Fibroblast of peridontal ligament (primary cell): ENCODE results near the gene UBE3D.
"Not testable (repeated sequence)": the region's sequence is repeated elsewhere in the genome, so short reads cannot be mapped to it uniquely, and the experiment has no call there.

Experiments
- DNase-seq: peaks from one replicate; pipeline ENCODE4 v3.0.0-alpha.2; 2010; ENCODE audit errors: extremely low read depth

The UBE3D gene

GRCh38 chr6:82978362-82978945 lies 87.2 kb downstream of the UBE3D start:
- peak; percentile 10 for DNase-seq

- DNase-seq, result no peak
These were observed 89.5 kb downstream of the UBE3D start for GRCh38 chr6:82976179-82976578.

GRCh38 chr6:82971877-82972460 lies 93.7 kb downstream of the UBE3D start:
- DNase-seq, result no peak

GRCh38 chr6:82970839-82971238 lies 94.8 kb downstream of the UBE3D start:
- DNase-seq, result no peak

- no peak for DNase-seq
These were observed 96.9 kb downstream of the UBE3D start for GRCh38 chr6:82968708-82969107.

- DNase-seq, result no peak
These were observed 102.3 kb downstream of the UBE3D start for GRCh38 chr6:82963191-82963925.

- DNase-seq, result peak; percentile 90
These were observed 106.2 kb downstream of the UBE3D start for GRCh38 chr6:82959385-82959941.

GRCh38 chr6:82958551-82958950 lies 107.1 kb downstream of the UBE3D start:
- no peak for DNase-seq

- peak; percentile 33 for DNase-seq
These were observed 107.8 kb downstream of the UBE3D start for GRCh38 chr6:82957868-82958245.

GRCh38 chr6:82957171-82957867 lies 108.3 kb downstream of the UBE3D start:
- peak; percentile 27 for DNase-seq

- peak; percentile 86 for DNase-seq
These were observed 109.8 kb downstream of the UBE3D start for GRCh38 chr6:82955841-82956240.

- DNase-seq, result peak; percentile 90
These were observed 110.6 kb downstream of the UBE3D start for GRCh38 chr6:82954937-82955577.

- DNase-seq, result peak; percentile 33
These were observed 111.3 kb downstream of the UBE3D start for GRCh38 chr6:82954356-82954755.

GRCh38 chr6:82953871-82954270 lies 111.8 kb downstream of the UBE3D start:
- peak; percentile 10 for DNase-seq

GRCh38 chr6:82951935-82952334 lies 113.7 kb downstream of the UBE3D start:
- no peak for DNase-seq

GRCh38 chr6:82951389-82951788 lies 114.3 kb downstream of the UBE3D start:
- DNase-seq, result peak; percentile 8

GRCh38 chr6:82930915-82931314 lies 134.7 kb downstream of the UBE3D start:
- not testable (repeated sequence) for DNase-seq

GRCh38 chr6:82924799-82925535 lies 140.7 kb downstream of the UBE3D start:
- peak; percentile 54 for DNase-seq

GRCh38 chr6:82921258-82921657 lies 144.4 kb downstream of the UBE3D start:
- DNase-seq, result no peak

GRCh38 chr6:82917346-82918064 lies 148.1 kb downstream of the UBE3D start:
- DNase-seq, result peak; percentile 17
